ENCODE results near the gene SKOR2. TPM values are rescaled to one million over a fixed set of nuclear protein-coding genes. Genes with fewer than 3 reads are reported as not detected.

Gene SKOR2
- polyA plus RNA-seq, 4 donors = 0.03 TPM; not detected in 3

Other genes starting within 250 kb of the SKOR2 start
- gene ELOA2, start 216.0 kb downstream of the SKOR2 start, polyA plus RNA-seq (ENCODE audit: insufficient read length in 4 of 4) = under 1 TPM in 2 of 4 donors, not detected in 2; 0.03 to 0.13 TPM
- 10 to 100 TPM; 47.0 to 60.0 (median 49.8) TPM for gene HDHD2, start 101.2 kb downstream of the SKOR2 start, polyA plus RNA-seq (ENCODE audit: insufficient read length in 4 of 4)
- gene IER3IP1, start 75.3 kb downstream of the SKOR2 start, polyA plus RNA-seq (ENCODE audit: insufficient read length in 4 of 4) = 10 to 100 TPM; 32.5 to 39.8 (median 38.3) TPM